Measurements from ENCODE around the gene USH1G. TPM values are rescaled to one million over a fixed set of nuclear protein-coding genes. Genes with fewer than 3 reads are reported as not detected.

USH1G gene
- total RNA-seq, 1 experiment from 2014 or later = not detected

DNA sequence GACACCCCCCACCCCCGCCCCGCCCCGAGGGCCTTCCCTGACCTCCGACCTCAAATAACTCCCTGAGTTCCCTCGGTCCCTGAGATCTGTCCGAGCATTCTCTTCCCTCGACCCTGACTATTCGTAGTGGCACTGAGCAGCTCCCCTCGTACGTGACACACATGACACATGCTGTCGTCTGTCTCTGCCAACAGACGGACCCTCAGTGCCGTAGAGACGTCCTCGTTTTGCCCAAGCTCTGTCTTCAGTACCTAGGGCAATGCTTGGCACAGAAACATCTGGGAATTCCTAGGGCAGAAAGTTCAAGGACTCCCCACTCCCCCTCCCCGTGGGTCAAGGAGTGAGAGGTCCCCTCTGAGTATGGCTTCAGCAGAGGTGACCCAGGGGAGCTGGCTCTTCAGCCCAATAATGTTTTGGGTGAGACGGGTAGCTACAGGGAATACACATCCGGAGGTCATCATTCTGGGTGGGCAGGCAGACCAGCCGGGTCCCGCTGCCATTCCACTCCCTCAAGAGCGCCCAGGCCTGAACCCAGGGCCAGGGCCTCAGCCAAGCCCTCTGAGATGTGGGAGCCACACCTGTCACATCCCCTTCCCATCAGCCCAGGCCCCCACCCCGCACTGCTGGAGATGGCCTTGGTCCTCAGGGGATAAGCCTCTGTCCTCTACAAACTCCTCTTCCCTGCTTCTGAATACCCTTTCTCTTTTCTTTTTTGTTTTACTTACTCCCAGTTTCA, 29.0 kb downstream of the USH1G start:
- no peaks in the 10 kb centered on the region for H3K4me1 ChIP-seq (ENCODE audit: low read length)
- H3K4me2 ChIP-seq (ENCODE audit: low read depth, low read length, poor library complexity, severe bottlenecking) = no peak overlapping the region
- no peaks in the 10 kb centered on the region for H3K27me3 ChIP-seq (ENCODE audit: low read length)
- no peak overlapping the region for H2AFZ ChIP-seq (ENCODE audit: low read length)
- no peak overlapping the region for H3K27ac ChIP-seq (ENCODE audit: low read length)
- no peaks in the 10 kb centered on the region for H3K79me2 ChIP-seq (ENCODE audit: low read length)
- no peaks in the 10 kb centered on the region for H3K36me3 ChIP-seq (ENCODE audit: insufficient read depth, low read length)
- H3K9ac ChIP-seq (ENCODE audit: low read length) = no peak overlapping the region
- H3K9me3 ChIP-seq (ENCODE audit: low read length) = no peaks in the 10 kb centered on the region
- H3K4me3 ChIP-seq (ENCODE audit: low read length) = no peak overlapping the region
- no peak for DNase-seq
- H4K20me1 ChIP-seq (ENCODE audit: insufficient read depth, low read depth, low read length) = no peaks in the 10 kb centered on the region
- no peaks in the 10 kb centered on the region for H3K9me2 ChIP-seq (replicated peaks; ENCODE audit: insufficient read depth, low read length)

DNA sequence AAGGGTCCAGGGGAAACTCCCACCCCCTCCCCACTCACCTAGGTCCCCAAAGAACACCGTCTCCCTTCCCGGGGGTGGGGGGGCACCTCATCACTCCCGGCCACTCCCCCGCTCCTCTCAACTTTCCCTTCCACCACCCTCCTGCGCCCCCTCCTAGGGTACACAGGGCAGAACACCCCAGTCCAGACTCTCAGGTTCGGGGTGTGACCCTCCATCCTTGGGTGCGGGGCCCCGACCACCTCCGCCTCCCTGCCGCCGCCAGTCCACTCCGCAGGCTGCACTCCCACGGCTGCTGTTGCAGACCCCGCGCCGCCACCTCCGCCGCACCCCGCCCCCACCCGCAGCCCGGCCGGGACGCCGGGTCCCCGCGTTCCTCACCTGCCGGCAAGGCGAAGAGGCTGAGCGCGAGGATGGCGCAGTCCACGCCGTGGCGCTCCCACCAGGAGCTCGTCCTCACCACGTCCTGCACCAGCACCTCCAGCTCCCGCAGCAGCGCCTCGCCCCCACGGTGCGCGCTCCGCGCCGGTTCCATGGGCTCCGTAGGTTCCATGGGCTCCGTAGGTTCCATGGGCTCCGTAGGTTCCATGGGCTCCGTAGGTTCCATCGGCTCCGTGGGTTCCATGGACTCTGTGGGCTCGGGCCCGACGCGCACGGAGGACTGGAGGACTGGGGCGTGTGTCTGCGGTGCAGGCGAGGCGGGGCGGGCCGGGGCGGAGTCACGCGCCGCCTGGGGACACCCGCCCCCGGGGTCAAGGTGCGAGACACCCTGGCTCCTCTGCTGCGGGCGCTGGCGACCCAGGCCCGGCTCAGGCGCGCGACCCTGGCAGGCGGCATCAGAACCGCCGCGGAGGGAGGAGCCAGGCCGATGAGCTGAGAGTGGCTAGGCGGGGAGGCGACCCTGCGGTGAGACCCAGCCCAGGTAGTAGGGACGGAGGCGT, 29.8 kb downstream of the USH1G start, which contains the start of gene FADS6:
TSS of gene FADS6 (minus strand) at position 660 of the 938 bp plus-strand sequence. CDS start at position 622, 38 bp downstream.
- no peaks in the 10 kb centered on the region for H3K9me2 ChIP-seq (replicated peaks; ENCODE audit: insufficient read depth, low read length)
- H3K4me1 ChIP-seq (ENCODE audit: low read length) = no peaks in the 10 kb centered on the region
- no peaks in the 10 kb centered on the region for H4K20me1 ChIP-seq (ENCODE audit: insufficient read depth, low read depth, low read length)
- H3K27me3 ChIP-seq (ENCODE audit: low read length) = no peaks in the 10 kb centered on the region
- no peak within 1 kb of the TSS for H3K9ac ChIP-seq (ENCODE audit: low read length)
- H3K79me2 ChIP-seq (ENCODE audit: low read length) = no peaks in the 10 kb centered on the region
- H3K4me3 ChIP-seq (ENCODE audit: low read length) = no peak within 1 kb of the TSS
- no peaks in the 10 kb centered on the region for H3K9me3 ChIP-seq (ENCODE audit: low read length)
- H3K36me3 ChIP-seq (ENCODE audit: insufficient read depth, low read length) = no peaks in the 10 kb centered on the region
- no peak for DNase-seq
- H3K4me2 ChIP-seq (ENCODE audit: low read depth, low read length, poor library complexity, severe bottlenecking) = no peak within 1 kb of the TSS
- no peak within 1 kb of the TSS for H2AFZ ChIP-seq (ENCODE audit: low read length)
- no peak within 1 kb of the TSS for H3K27ac ChIP-seq (ENCODE audit: low read length)

- no peak overlapping the region for H3K4me3 ChIP-seq (ENCODE audit: low read length)
- H3K27me3 ChIP-seq (ENCODE audit: low read length) = no peaks in the 10 kb centered on the region
- no peaks in the 10 kb centered on the region for H3K9me2 ChIP-seq (replicated peaks; ENCODE audit: insufficient read depth, low read length)
- H4K20me1 ChIP-seq (ENCODE audit: insufficient read depth, low read depth, low read length) = no peaks in the 10 kb centered on the region
- no peak overlapping the region for H3K4me2 ChIP-seq (ENCODE audit: low read depth, low read length, poor library complexity, severe bottlenecking)
- no peak overlapping the region for H3K9ac ChIP-seq (ENCODE audit: low read length)
- H3K79me2 ChIP-seq (ENCODE audit: low read length) = no peaks in the 10 kb centered on the region
- no peak overlapping the region for H2AFZ ChIP-seq (ENCODE audit: low read length)
- no peak overlapping the region for H3K27ac ChIP-seq (ENCODE audit: low read length)
- no peaks in the 10 kb centered on the region for H3K4me1 ChIP-seq (ENCODE audit: low read length)
- DNase-seq = no peak
- H3K9me3 ChIP-seq (ENCODE audit: low read length) = no peaks in the 10 kb centered on the region
- H3K36me3 ChIP-seq (ENCODE audit: insufficient read depth, low read length) = no peaks in the 10 kb centered on the region
Observed at GRCh38 chr17:74892013-74892841, 30.8 kb downstream of the USH1G start.

DNA sequence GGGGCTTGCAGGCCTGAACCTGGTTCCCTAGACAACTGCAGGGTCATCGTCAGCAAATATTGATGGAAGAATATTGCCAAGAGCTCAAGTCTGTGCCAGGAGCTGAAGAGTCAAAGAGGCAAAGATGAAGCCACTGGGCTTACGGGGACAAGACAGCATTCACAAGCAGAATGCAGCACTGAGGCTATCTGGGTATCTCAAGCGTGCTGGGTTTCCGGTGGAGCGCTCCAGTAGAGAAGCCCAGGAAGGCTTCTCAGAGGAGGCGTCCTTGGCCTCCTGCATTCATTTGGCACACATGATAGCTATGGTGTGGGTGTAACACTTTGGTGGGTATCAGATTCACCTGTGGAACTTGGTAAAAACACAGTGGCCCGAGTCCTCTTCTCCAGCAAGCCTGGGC, 32.5 kb downstream of the USH1G start:
- H3K27me3 ChIP-seq (ENCODE audit: low read length) = no peaks in the 10 kb centered on the region
- no peaks in the 10 kb centered on the region for H4K20me1 ChIP-seq (ENCODE audit: insufficient read depth, low read depth, low read length)
- DNase-seq = no peak
- no peaks in the 10 kb centered on the region for H3K9me2 ChIP-seq (replicated peaks; ENCODE audit: insufficient read depth, low read length)
- no peak overlapping the region for H2AFZ ChIP-seq (ENCODE audit: low read length)
- no peak overlapping the region for H3K9ac ChIP-seq (ENCODE audit: low read length)
- no peak overlapping the region for H3K4me2 ChIP-seq (ENCODE audit: low read depth, low read length, poor library complexity, severe bottlenecking)
- no peak overlapping the region for H3K4me3 ChIP-seq (ENCODE audit: low read length)
- no peaks in the 10 kb centered on the region for H3K36me3 ChIP-seq (ENCODE audit: insufficient read depth, low read length)
- H3K27ac ChIP-seq (ENCODE audit: low read length) = no peak overlapping the region
- no peaks in the 10 kb centered on the region for H3K4me1 ChIP-seq (ENCODE audit: low read length)
- no peaks in the 10 kb centered on the region for H3K79me2 ChIP-seq (ENCODE audit: low read length)
- H3K9me3 ChIP-seq (ENCODE audit: low read length) = no peaks in the 10 kb centered on the region

DNA sequence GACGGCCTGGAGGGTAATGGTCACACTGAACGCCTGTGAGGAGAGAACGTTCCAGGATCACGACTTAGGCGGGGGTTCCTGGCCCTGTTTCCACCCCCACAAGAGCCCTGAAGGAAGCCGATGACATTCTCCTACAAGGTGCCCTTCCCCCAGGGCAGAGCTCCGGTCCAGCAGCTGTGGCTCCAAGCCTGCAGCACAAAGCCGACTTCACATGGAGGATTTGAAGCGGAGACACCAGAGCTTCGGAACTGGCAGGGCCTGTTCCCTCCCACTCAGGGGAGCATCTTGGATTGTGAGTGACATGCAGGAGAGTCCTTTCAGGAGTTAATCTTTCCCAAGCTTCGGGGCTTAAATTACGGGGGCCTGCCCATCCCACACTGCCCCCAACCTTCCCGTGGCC, 34.6 kb downstream of the USH1G start:
- Histone ChIP-seq H3K4me2 (ENCODE audit: low read depth, low read length, poor library complexity, severe bottlenecking) (no peak overlapping the region), H3K4me1 (ENCODE audit: low read length) (no peaks in the 10 kb centered on the region), H3K27ac (ENCODE audit: low read length) (no peak overlapping the region), H4K20me1 (ENCODE audit: insufficient read depth, low read depth, low read length) (no peaks in the 10 kb centered on the region), H3K36me3 (ENCODE audit: insufficient read depth, low read length) (no peaks in the 10 kb centered on the region), H3K9ac (ENCODE audit: low read length) (no peak overlapping the region), H3K9me3 (ENCODE audit: low read length) (no peaks in the 10 kb centered on the region), H3K4me3 (ENCODE audit: low read length) (no peak overlapping the region), H3K79me2 (ENCODE audit: low read length) (no peaks in the 10 kb centered on the region), H3K9me2 (replicated peaks; ENCODE audit: insufficient read depth, low read length) (no peaks in the 10 kb centered on the region), H3K27me3 (ENCODE audit: low read length) (no peaks in the 10 kb centered on the region), H2AFZ (ENCODE audit: low read length) (no peak overlapping the region)
- DNase-seq = no peak

DNA sequence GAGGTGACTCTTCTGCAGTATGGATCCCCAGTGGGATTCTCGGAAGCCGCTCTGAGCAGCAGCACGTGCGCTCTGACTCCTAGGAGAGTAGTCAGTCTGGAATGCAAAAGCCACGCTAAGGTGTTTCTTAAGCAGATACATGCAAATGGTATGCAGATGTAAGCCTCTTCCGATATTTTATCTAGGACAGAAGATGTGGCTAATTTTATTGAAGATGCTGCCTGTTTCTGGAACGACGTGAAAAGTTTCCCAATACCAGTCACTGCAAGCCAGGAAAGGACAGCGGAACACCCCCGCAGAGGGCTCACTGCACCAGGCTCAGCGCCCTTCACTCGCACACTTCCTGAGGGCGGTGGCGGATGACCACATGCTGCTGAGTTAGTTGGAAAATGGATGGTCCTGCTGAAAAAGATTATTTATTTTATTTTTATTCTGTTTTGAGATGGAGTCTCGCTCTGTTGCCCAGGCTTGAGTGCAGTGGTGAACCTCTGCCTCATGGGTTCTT, 39.8 kb downstream of the USH1G start:
- Histone ChIP-seq H3K4me2 (ENCODE audit: low read depth, low read length, poor library complexity, severe bottlenecking) (no peak overlapping the region), H3K9me3 (ENCODE audit: low read length) (no peaks in the 10 kb centered on the region), H3K4me3 (ENCODE audit: low read length) (no peak overlapping the region), H3K27me3 (ENCODE audit: low read length) (no peaks in the 10 kb centered on the region), H3K9me2 (replicated peaks; ENCODE audit: insufficient read depth, low read length) (no peaks in the 10 kb centered on the region), H3K9ac (ENCODE audit: low read length) (no peak overlapping the region), H2AFZ (ENCODE audit: low read length) (no peak overlapping the region), H3K36me3 (ENCODE audit: insufficient read depth, low read length) (no peaks in the 10 kb centered on the region), H3K27ac (ENCODE audit: low read length) (no peak overlapping the region), H3K4me1 (ENCODE audit: low read length) (no peaks in the 10 kb centered on the region), H4K20me1 (ENCODE audit: insufficient read depth, low read depth, low read length) (no peaks in the 10 kb centered on the region), H3K79me2 (ENCODE audit: low read length) (no peaks in the 10 kb centered on the region)
- no peak for DNase-seq

DNA sequence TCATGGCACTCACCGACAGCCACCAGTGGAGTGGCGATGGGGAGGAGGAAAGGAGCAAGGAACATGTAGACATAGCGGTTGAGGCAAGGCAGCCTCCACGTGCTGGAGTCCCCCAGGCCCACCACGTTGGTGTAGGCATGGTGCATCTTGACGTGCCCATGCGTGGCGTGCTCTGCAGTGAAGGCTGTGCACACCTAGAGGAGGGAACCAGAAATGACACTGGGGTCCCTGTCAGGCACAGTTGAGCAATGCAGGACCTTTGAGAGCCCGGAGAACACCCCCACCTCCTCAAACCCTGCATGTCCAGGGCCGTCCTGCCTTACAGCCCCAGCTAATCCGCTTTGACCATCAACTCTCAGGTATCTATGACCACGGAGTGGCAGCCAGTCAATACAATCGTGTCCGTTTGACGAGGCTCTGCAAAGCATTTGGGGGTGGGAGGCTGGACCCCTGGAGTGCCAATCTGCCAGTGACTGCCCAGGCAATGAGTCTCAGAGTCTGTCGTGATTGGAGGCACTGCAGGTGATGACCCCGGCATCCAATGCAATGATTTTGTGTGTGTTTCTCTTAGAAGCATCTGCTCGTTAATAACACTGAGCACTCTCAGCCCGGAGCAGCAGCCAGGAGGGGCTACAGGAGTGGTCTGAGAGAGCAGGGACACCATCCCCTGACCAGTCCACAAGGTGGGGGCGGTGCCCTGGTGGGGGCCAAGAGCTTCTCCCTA, 40.4 kb downstream of the USH1G start:
- H3K4me2 ChIP-seq (ENCODE audit: low read depth, low read length, poor library complexity, severe bottlenecking) = no peak overlapping the region

More for the DNA sequence above, 40.4 kb downstream of the USH1G start:
- H3K4me1 ChIP-seq (ENCODE audit: low read length) = no peaks in the 10 kb centered on the region
- H3K79me2 ChIP-seq (ENCODE audit: low read length) = no peaks in the 10 kb centered on the region
- H3K4me3 ChIP-seq (ENCODE audit: low read length) = no peak overlapping the region
- H3K27ac ChIP-seq (ENCODE audit: low read length) = no peak overlapping the region
- H4K20me1 ChIP-seq (ENCODE audit: insufficient read depth, low read depth, low read length) = no peaks in the 10 kb centered on the region
- DNase-seq = no peak
- no peaks in the 10 kb centered on the region for H3K36me3 ChIP-seq (ENCODE audit: insufficient read depth, low read length)
- no peaks in the 10 kb centered on the region for H3K9me3 ChIP-seq (ENCODE audit: low read length)
- H2AFZ ChIP-seq (ENCODE audit: low read length) = no peak overlapping the region
- H3K27me3 ChIP-seq (ENCODE audit: low read length) = no peaks in the 10 kb centered on the region
- H3K9ac ChIP-seq (ENCODE audit: low read length) = no peak overlapping the region
- H3K9me2 ChIP-seq (replicated peaks; ENCODE audit: insufficient read depth, low read length) = no peaks in the 10 kb centered on the region

Measured in Karpas-422 (cell line).